Measurements from ENCODE around the gene EIF4B. TPM values are rescaled to one million over a fixed set of nuclear protein-coding genes. Genes with fewer than 3 reads are reported as not detected.

EIF4B gene
- total RNA-seq, 6 experiments from 2014 or later: 143 to 270 (median 180) TPM

GRCh38 chr12:53046655-53047220 is 40.5 kb downstream of the EIF4B start:
- DNase-seq: peak in 2 of 3 donors; percentile 94 to 96
- Histone ChIP-seq H3K4me3 (peak overlapping the region; percentile 59 to 72 (median 67)), H3K36me3 (peaks cover 0 to 3% (median 0%) of the 10 kb centered on the region in 4 donors), H3K27me3 (no peaks in the 10 kb centered on the region), H3K27ac (peak overlapping the region; percentile 87 to 97 (median 93)), H3K4me1 (peaks cover 0 to 39% (median 11%) of the 10 kb centered on the region in 4 donors), H3K9me3 (no peaks in the 10 kb centered on the region)
- 1% methylated on average over 26 of the region's 44 CpGs for WGBS (ENCODE audit: insufficient coverage, low coverage, low lambda C conversion rate, missing lambda C conversion rate)
- ATAC-seq: peak; percentile 23 to 61 (median 48)
- intact Hi-C loops (cut with DNase I): no loop called here
- TF ChIP-seq, protein P1, sequence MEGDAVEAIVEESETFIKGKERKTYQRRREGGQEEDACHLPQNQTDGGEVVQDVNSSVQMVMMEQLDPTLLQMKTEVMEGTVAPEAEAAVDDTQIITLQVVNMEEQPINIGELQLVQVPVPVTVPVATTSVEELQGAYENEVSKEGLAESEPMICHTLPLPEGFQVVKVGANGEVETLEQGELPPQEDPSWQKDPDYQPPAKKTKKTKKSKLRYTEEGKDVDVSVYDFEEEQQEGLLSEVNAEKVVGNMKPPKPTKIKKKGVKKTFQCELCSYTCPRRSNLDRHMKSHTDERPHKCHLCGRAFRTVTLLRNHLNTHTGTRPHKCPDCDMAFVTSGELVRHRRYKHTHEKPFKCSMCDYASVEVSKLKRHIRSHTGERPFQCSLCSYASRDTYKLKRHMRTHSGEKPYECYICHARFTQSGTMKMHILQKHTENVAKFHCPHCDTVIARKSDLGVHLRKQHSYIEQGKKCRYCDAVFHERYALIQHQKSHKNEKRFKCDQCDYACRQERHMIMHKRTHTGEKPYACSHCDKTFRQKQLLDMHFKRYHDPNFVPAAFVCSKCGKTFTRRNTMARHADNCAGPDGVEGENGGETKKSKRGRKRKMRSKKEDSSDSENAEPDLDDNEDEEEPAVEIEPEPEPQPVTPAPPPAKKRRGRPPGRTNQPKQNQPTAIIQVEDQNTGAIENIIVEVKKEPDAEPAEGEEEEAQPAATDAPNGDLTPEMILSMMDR (IDR thresholded peaks at IDR 0.05): no peak
- TF ChIP-seq POLR2A (IDR thresholded peaks at IDR 0.05): peak; percentile 92

DNA sequence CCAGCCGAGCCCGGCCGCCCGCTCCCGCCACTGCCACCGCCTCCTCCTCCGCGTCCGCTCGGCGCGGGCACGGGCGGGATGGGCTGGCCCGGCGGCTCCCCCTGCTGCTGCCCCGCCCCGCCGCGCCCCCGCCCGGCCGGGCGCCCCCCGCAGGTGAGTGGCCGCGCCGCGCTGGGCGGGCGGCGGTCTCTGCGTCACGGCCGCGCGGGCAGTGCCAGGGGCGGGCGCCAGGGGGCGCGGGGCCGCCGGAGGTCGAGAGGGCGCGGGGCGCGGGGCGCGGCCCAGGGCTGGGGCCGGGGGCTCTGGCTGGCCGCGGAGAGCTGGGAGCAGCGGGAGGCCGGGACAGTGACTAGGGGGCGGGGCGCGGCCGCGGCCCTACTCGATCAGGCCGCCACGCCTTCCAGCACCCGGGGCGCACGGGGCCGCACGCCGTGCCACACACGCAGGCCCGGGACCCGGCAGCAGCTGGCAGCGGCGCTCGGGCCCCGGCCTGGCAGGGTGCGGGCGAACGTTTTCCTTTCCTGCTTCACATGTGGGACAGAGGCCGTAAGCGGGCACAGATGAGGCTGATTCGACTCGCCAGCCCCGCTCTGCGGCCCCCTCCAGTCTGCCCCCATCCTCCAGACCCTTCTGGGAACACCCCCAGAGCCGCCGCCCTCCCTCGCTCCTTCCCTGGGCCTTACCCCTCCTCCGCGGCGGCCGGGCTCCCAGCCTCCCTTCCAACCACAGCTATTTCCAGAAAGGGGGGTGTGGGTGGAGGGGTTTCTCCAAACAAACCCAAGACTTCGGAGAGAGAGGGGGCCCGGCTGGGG is 41.2 kb downstream of the EIF4B start:
- 7% methylated on average over 7 of the region's 94 CpGs for WGBS (ENCODE audit: insufficient coverage, low coverage, low lambda C conversion rate, missing lambda C conversion rate)
- Histone ChIP-seq H3K4me3 (peak overlapping the region; percentile 48 to 87 (median 74)), H3K4me1 (peaks cover 0 to 44% (median 14%) of the 10 kb centered on the region in 4 donors), H3K27me3 (no peaks in the 10 kb centered on the region), H3K9me3 (no peaks in the 10 kb centered on the region), H3K27ac (peak overlapping the region; percentile 95 to 98 (median 97)), H3K36me3 (no peaks in the 10 kb centered on the region)
- DNase-seq: peak; percentile 86 to 92 (median 90)
- ATAC-seq: peak; percentile 5 to 37 (median 28)
- intact Hi-C loops (cut with DNase I): no loop called here
- TF ChIP-seq, protein P1 (IDR thresholded peaks at IDR 0.05): peak in 2 of 4 donors; percentile 43 to 59
- TF ChIP-seq POLR2A (IDR thresholded peaks at IDR 0.05): peak; percentile 70

DNA sequence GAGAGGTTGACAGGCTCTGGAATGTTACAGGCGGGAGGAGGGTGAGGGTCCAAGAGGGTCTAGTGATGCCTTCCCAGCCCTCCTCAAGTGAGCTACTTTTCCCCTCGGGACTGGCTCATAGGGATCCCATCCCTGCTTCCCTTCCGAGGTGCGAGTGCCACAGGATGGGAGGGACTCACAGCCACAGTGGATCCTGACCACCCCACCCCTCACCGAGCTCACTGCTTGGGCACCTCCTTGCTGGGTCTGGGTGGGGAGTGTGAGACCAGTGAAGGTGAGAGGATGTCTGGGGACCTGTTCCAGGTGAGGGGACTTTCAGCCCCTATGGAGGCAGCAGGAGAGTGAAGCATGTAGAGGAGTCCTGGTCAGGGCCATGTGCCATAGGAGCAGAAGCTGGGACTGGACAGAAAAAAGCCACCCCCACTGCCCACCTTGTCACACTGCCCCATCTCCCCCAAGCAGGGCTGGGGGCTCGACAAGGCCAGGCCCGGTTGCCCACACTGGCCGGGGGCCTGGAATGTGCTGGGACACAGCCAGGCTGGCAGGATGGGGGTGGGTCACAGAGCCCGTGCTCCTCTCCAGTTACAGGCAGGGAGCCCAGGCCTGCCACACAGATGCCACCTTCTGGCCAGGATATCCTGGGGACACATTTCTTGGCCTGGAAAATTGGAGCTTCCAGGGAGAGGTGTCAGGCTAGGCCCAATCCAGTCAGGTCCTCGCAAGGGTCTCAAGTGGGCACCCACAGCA is 42.0 kb downstream of the EIF4B start:
- H3K9me3 ChIP-seq: no peaks in the 10 kb centered on the region
- peak overlapping the region; percentile 95 to 98 (median 97) for H3K27ac ChIP-seq
- 19% methylated on average over 4 of the region's 10 CpGs for WGBS (ENCODE audit: insufficient coverage, low coverage, low lambda C conversion rate, missing lambda C conversion rate)
- no peaks in the 10 kb centered on the region for H3K27me3 ChIP-seq
- intact Hi-C loops (cut with DNase I): no loop called here
- no peaks in the 10 kb centered on the region for H3K36me3 ChIP-seq
- H3K4me3 ChIP-seq: peak overlapping the region; percentile 74 to 87 (median 76)
- TF ChIP-seq, protein P1 (IDR thresholded peaks at IDR 0.05): peak in 3 of 4 donors; percentile 29 to 48 (median 38)
- peak; percentile 32 for TF ChIP-seq POLR2A (IDR thresholded peaks at IDR 0.05)
- ATAC-seq (peak; percentile 17 to 35 (median 31)), DNase-seq (peak; percentile 79 to 92 (median 89))
- H3K4me1 ChIP-seq: peaks cover 0 to 51% (median 18%) of the 10 kb centered on the region in 4 donors

DNA sequence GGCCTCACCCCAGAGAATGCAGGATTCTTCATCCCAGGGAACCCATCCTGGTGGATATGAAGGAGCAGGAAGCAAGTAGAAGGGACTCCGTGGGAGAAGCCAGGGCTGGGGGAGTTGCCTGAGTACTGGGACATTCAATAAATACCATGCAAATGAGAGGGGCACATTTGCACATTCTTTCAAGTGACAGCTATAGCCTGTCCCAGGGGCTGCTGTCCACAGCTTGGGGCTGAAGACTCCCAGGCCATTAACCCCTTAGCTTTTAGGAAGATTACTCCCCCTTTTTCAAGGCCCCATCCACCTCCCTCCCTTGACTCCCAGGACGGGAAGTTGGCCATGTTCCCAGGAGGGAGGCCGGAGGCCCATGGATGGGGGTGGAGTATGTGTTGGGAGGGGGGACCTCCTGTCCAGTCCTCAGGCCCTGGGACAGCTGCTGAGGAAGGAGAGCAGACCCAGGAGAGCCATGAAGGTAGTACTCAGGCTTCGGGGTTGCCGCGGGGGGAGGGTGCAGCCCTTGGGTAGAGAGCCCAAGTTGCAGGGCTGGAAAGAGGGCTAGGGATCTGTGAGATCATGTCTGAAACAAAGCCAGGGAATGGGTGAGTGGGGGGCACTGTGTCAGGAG is 42.6 kb downstream of the EIF4B start:
- H3K27me3 ChIP-seq: no peaks in the 10 kb centered on the region
- H3K4me3 ChIP-seq: peak overlapping the region; percentile 74 to 87 (median 76)
- 6% methylated on average over 6 of the region's 6 CpGs for WGBS (ENCODE audit: insufficient coverage, low coverage, low lambda C conversion rate, missing lambda C conversion rate)
- H3K4me1 ChIP-seq: peaks cover 0 to 58% (median 21%) of the 10 kb centered on the region in 4 donors
- H3K27ac ChIP-seq: peak overlapping the region; percentile 95 to 98 (median 97)
- H3K9me3 ChIP-seq: no peaks in the 10 kb centered on the region
- ATAC-seq: peak in 3 of 4 donors; percentile 0 to 2 (median 1)
- no peaks in the 10 kb centered on the region for H3K36me3 ChIP-seq
- DNase-seq: peak; percentile 71 to 87 (median 77)
- intact Hi-C loops (cut with DNase I): no loop called here
- TF ChIP-seq POLR2A (IDR thresholded peaks at IDR 0.05): no peak
- TF ChIP-seq, protein P1 (IDR thresholded peaks at IDR 0.05): peak in 1 of 4 donors; percentile 1
